Bronchial epithelial cell (primary cell): ENCODE results near the gene TBCEL. TPM values are rescaled to one million over a fixed set of nuclear protein-coding genes. Genes with fewer than 3 reads are reported as not detected.

ENCODE experiments used
- DNase-seq: peaks from one replicate; pipeline ENCODE4 v3.0.0-alpha.2; 2010; ENCODE audit warnings: low read depth
- FAIRE-seq: peaks from 2 replicates; lab custom pipeline; 2011; peaks lifted over from hg19 to GRCh38; lab: Jason Lieb, UNC
- H3K27me3 ChIP-seq: 2 replicates; pipeline ENCODE4 v1.5.1; 2011; ENCODE audit warnings: low read length; ENCODE audit not compliant: control insufficient read depth, insufficient read depth
- H3K36me3 ChIP-seq: 2 replicates; pipeline ENCODE4 v1.5.1; 2011; ENCODE audit warnings: low read length; ENCODE audit not compliant: control insufficient read depth, insufficient read depth
- H3K4me3 ChIP-seq: 2 replicates; pipeline ENCODE4 v1.5.1; 2011; ENCODE audit warnings: mild to moderate bottlenecking, low read depth, low read length, control low read depth
- CTCF ChIP-seq: IDR thresholded peaks from 2 replicates; pipeline ENCODE4 v1.5.1; 2011; ENCODE audit warnings: mild to moderate bottlenecking, moderate library complexity, low read length, control low read depth, inconsistent platforms; ENCODE audit not compliant: insufficient read depth, severe bottlenecking
- total RNA-seq: library from RNA; depleted of rRNA; stranded (reverse); fragments of >200 nt; gene quantifications from 2 replicates; pipeline ENCODE4 v1.2.1, GENCODE V29; 2014

Gene TBCEL
- total RNA-seq, 1 donor from 2014 or later: 15.0 TPM

GRCh38 chr11:121039971-121040613, 16.2 kb downstream of the TBCEL start:
- no peak for TF ChIP-seq CTCF
- Histone ChIP-seq H3K27me3 (no peaks in the 10 kb centered on the region), H3K36me3 (no peaks in the 10 kb centered on the region), H3K4me3 (no peak overlapping the region)
- DNase-seq (no peak), FAIRE-seq (no peak)

- FAIRE-seq (no peak), DNase-seq (no peak)
- no peaks in the 10 kb centered on the region for H3K36me3 ChIP-seq
- no peak for TF ChIP-seq CTCF
- H3K27me3 ChIP-seq: no peaks in the 10 kb centered on the region
- H3K4me3 ChIP-seq: no peak overlapping the region
Observed at GRCh38 chr11:121040614-121041002, 16.7 kb downstream of the TBCEL start.

GRCh38 chr11:121041072-121041471, 17.2 kb downstream of the TBCEL start:
- Histone ChIP-seq H3K4me3 (no peak overlapping the region), H3K27me3 (no peaks in the 10 kb centered on the region), H3K36me3 (no peaks in the 10 kb centered on the region)
- DNase-seq: no peak
- FAIRE-seq: no peak
- no peak for TF ChIP-seq CTCF

GRCh38 chr11:121042296-121042695, 18.4 kb downstream of the TBCEL start:
- H3K27me3 ChIP-seq: no peaks in the 10 kb centered on the region

GRCh38 chr11:121047926-121048325, 24.0 kb downstream of the TBCEL start:
- Histone ChIP-seq H3K4me3 (no peak overlapping the region), H3K27me3 (no peaks in the 10 kb centered on the region), H3K36me3 (no peaks in the 10 kb centered on the region)
- no peak for TF ChIP-seq CTCF
- no peak for FAIRE-seq
- no peak for DNase-seq

More at GRCh38 chr11:121042296-121042695, 18.4 kb downstream of the TBCEL start:
- no peak for DNase-seq
- no peaks in the 10 kb centered on the region for H3K36me3 ChIP-seq
- no peak for FAIRE-seq
- TF ChIP-seq CTCF: no peak
- no peak overlapping the region for H3K4me3 ChIP-seq

- H3K36me3 ChIP-seq: no peaks in the 10 kb centered on the region
- H3K27me3 ChIP-seq: no peaks in the 10 kb centered on the region
- H3K4me3 ChIP-seq: no peak overlapping the region
- peak; percentile 56 for DNase-seq
- TF ChIP-seq CTCF: no peak
- no peak for FAIRE-seq
Observed at GRCh38 chr11:121048464-121049233, 24.7 kb downstream of the TBCEL start.
